Measurements from ENCODE around the gene AMIGO3.

AMIGO3 gene

GRCh38 chr3:49667701-49668413 is 51.6 kb downstream of the AMIGO3 start:
- no peak for DNase-seq (ENCODE audit: low read depth in 3 of 3)

Data from stimulated activated CD4-positive, alpha-beta T cell treated with anti-CD3 and anti-CD28 coated beads, TNF-alpha, amount 100 ng/mL, for 4 hours (primary cell).